ENCODE results near the gene CCDC60. TPM values are rescaled to one million over a fixed set of nuclear protein-coding genes. Genes with fewer than 3 reads are reported as not detected.

Gene CCDC60
- total RNA-seq, 1 donor from 2014 or later, result not detected

DNA sequence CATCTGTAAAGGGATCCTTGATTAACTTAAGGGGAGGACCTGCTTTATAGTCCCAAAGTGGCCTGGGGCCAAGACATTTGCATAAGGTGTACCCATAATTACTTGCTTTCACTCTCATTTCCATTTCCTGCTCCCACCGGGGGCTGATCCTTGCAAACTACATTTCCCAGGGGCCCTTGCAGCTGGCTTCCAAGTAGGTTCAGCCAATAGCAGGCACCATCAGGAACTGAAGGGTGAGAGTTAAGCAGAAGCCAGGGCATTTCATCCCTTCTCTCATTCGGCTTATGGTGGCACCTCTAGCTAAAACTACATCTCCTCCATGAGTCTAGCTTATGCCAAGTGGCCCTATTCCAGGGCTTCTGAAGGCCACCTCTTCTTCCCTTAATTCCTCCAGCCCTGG lies 88.8 kb downstream of the CCDC60 start:
- Histone ChIP-seq H3K4me3 (no peak overlapping the region), H3K36me3 (no peaks in the 10 kb centered on the region), H3K27me3 (no peaks in the 10 kb centered on the region), H3K9me3 (no peaks in the 10 kb centered on the region), H3K27ac (no peak overlapping the region), H3K4me1 (no peaks in the 10 kb centered on the region)
- no peak for TF ChIP-seq CTCF (IDR thresholded peaks at IDR 0.05)
- intact Hi-C loops (cut with DNase I), result no loop called here
- ATAC-seq (no peak), DNase-seq (no peak)

- no peaks in the 10 kb centered on the region for H3K4me1 ChIP-seq
- no peak for DNase-seq
- no peak for ATAC-seq
- no peak overlapping the region for H3K4me3 ChIP-seq
- no peak for TF ChIP-seq CTCF (IDR thresholded peaks at IDR 0.05)
- intact Hi-C loops (cut with DNase I), result no loop called here
- no peaks in the 10 kb centered on the region for H3K27me3 ChIP-seq
- H3K36me3 ChIP-seq, result no peaks in the 10 kb centered on the region
- no peak overlapping the region for H3K27ac ChIP-seq
- no peaks in the 10 kb centered on the region for H3K9me3 ChIP-seq
Measured at GRCh38 chr12:119425623-119426022, 91.1 kb downstream of the CCDC60 start.

DNA sequence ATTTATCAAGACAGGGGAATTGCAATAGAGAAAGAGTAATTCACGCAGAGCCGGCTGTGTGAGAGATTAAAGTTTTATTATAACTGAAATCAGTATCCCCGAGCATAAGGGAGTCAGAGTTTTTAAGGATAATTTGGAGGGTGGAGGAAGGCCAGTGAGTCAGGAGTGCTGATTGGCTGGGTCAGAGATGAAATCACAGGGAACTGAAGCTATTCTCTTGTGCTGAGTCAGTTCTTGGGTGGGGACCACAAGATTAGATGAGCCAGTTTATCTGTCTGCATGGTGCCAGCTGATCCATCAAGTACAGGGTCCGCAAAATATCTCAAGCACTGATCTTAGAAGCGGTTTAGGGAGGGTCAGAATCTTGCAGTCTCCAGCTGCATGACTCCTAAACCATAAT lies 96.6 kb downstream of the CCDC60 start:
- no peak for TF ChIP-seq CTCF (IDR thresholded peaks at IDR 0.05)
- Histone ChIP-seq H3K36me3 (no peaks in the 10 kb centered on the region), H3K27me3 (no peaks in the 10 kb centered on the region), H3K4me3 (no peak overlapping the region), H3K4me1 (no peaks in the 10 kb centered on the region), H3K27ac (no peak overlapping the region), H3K9me3 (no peaks in the 10 kb centered on the region)
- ATAC-seq (no peak), DNase-seq (no peak)
- intact Hi-C loops (cut with DNase I), result no loop called here

DNA sequence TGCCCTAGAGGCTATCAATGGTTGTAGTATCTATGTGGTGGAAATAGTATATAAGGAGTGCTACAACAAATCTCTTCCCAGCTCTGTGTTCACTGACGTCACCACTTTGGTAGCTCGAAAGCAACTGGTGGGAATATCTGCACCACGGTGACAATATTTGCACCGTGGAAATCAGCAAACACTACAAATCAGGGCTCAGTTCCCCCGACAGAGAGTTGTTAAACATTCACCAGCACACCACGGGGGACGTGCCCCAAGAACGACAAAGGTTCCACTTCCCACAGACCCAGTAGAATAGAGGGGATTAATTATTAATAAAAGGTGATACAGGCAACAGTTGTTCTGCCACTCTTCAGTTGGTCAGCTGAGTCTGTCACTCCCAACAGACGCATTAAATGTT lies 98.4 kb downstream of the CCDC60 start:
- Histone ChIP-seq H3K27ac (no peak overlapping the region), H3K4me1 (no peaks in the 10 kb centered on the region), H3K4me3 (no peak overlapping the region), H3K36me3 (no peaks in the 10 kb centered on the region), H3K9me3 (no peaks in the 10 kb centered on the region), H3K27me3 (no peaks in the 10 kb centered on the region)
- intact Hi-C loops (cut with DNase I), result no loop called here
- ATAC-seq (no peak), DNase-seq (no peak)
- no peak for TF ChIP-seq CTCF (IDR thresholded peaks at IDR 0.05)

GRCh38 chr12:119440803-119441360 lies 106.4 kb downstream of the CCDC60 start:
- Histone ChIP-seq H3K36me3 (no peaks in the 10 kb centered on the region), H3K27me3 (no peaks in the 10 kb centered on the region), H3K4me3 (no peak overlapping the region), H3K9me3 (no peaks in the 10 kb centered on the region), H3K4me1 (no peaks in the 10 kb centered on the region), H3K27ac (no peak overlapping the region)
- intact Hi-C loops (cut with DNase I), result no loop called here
- DNase-seq, result no peak
- no peak for TF ChIP-seq CTCF (IDR thresholded peaks at IDR 0.05)
- no peak for ATAC-seq

GRCh38 chr12:119444462-119445044 lies 110.0 kb downstream of the CCDC60 start:
- DNase-seq (no peak), ATAC-seq (peak; percentile 83)
- Histone ChIP-seq H3K4me1 (no peaks in the 10 kb centered on the region), H3K4me3 (no peak overlapping the region), H3K27ac (no peak overlapping the region), H3K36me3 (no peaks in the 10 kb centered on the region), H3K27me3 (no peaks in the 10 kb centered on the region), H3K9me3 (no peaks in the 10 kb centered on the region)
- peak; percentile 90 for TF ChIP-seq CTCF (IDR thresholded peaks at IDR 0.05)
- intact Hi-C loops (cut with DNase I), result no loop called here

Measured in upper lobe of right lung (tissue), 1 donor.